Ishikawa (cell line): ENCODE data around the gene CFP.

ENCODE experiments used
- CREB1 ChIP-seq: IDR thresholded peaks from 2 replicates; pipeline ENCODE4 v1.6.1; 2012; ENCODE audit warnings: low read depth
- RAD21 ChIP-seq: IDR thresholded peaks from 2 replicates; pipeline ENCODE4 v1.6.1; 2012; ENCODE audit warnings: low read depth
- TAF1 ChIP-seq: IDR thresholded peaks from 2 replicates; pipeline ENCODE4 v1.6.1; 2012; ENCODE audit warnings: low read depth, mild to moderate bottlenecking
- YY1 ChIP-seq: IDR thresholded peaks from 2 replicates; pipeline ENCODE4 v1.6.1; 2012; ENCODE audit warnings: low read depth
- TF ChIP-seq, protein P1 (sequence below): IDR thresholded peaks from 2 replicates; pipeline ENCODE4 v1.6.1; 2012

- TF ChIP-seq, protein P1, sequence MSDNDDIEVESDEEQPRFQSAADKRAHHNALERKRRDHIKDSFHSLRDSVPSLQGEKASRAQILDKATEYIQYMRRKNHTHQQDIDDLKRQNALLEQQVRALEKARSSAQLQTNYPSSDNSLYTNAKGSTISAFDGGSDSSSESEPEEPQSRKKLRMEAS: no peak
- TF ChIP-seq CREB1 (no peak), YY1 (no peak), RAD21 (no peak), TAF1 (no peak)
Observed at GRCh38 chrX:47638816-47639215, 9.1 kb upstream of the CFP start.
